Thyroid gland (tissue), 4 donors: ENCODE results near the gene CTNNA2.

Experiments
- POLR2A ChIP-seq, 2 donors: fragments of 450-650 bp; IDR thresholded peaks; one replicate each; pipeline ENCODE4 v1.6.1; 2017; ENCODE audit warnings: antibody characterized with exemption in 2 of 2, mild to moderate bottlenecking in 2 of 2, moderate library complexity in 1 of 2
- TF ChIP-seq, protein P1 (sequence below), 6 experiments: fragments of 200-600 bp in 3 of 6; fragments of 450-650 bp in 3 of 6; sonication (generic) in 3 of 6; IDR thresholded peaks; one replicate each; pipeline ENCODE4 v1.5.1; 2016 to 2019; ENCODE audit warnings: antibody characterized with exemption in 6 of 6, mild to moderate bottlenecking in 2 of 6, inconsistent platforms in 1 of 6, moderate library complexity in 1 of 6

DNA sequence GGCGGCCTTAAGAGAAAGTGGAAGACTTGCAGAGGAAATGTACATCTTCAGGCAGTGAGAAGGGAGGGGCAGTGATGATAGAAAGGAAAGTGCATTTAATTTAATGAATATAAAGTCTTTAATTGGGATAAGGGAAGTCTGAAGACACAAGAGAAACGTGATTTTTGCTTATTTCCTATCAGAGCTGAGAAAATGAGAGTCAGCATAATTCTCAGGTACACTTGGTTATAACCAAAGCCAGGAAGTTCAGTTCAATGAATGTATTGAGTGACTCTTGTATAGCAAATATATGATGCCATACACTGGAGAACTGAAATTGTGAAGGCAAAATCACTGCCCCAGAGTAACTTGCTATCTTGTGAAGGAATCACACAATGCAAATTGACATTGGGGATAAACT lies 535.4 kb downstream of the CTNNA2 start:
- TF ChIP-seq POLR2A (IDR thresholded peaks at IDR 0.05) = no peak
- TF ChIP-seq, protein P1, sequence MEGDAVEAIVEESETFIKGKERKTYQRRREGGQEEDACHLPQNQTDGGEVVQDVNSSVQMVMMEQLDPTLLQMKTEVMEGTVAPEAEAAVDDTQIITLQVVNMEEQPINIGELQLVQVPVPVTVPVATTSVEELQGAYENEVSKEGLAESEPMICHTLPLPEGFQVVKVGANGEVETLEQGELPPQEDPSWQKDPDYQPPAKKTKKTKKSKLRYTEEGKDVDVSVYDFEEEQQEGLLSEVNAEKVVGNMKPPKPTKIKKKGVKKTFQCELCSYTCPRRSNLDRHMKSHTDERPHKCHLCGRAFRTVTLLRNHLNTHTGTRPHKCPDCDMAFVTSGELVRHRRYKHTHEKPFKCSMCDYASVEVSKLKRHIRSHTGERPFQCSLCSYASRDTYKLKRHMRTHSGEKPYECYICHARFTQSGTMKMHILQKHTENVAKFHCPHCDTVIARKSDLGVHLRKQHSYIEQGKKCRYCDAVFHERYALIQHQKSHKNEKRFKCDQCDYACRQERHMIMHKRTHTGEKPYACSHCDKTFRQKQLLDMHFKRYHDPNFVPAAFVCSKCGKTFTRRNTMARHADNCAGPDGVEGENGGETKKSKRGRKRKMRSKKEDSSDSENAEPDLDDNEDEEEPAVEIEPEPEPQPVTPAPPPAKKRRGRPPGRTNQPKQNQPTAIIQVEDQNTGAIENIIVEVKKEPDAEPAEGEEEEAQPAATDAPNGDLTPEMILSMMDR (IDR thresholded peaks at IDR 0.05) = no peak
